Posterior vena cava (tissue), 2 donors: Measurements from ENCODE around the gene TMEM272. TPM values are rescaled to one million over a fixed set of nuclear protein-coding genes. Genes with fewer than 3 reads are reported as not detected.

ENCODE experiments used
- DNase-seq: peaks from one replicate; pipeline ENCODE4 v3.0.0-alpha.2; 2020; ENCODE audit warnings: low spot score
- intact Hi-C, 2 donors: fragments of 100-400 bp; cut with DNase I; formaldehyde crosslinking; loops; one replicate each; pipeline versions ENCODE4 v1.14.1 to v1.14.2; 2022 to 2023
- total RNA-seq, 2 donors: library from RNA; stranded (reverse); fragmentation: NEBNext Ultra II Directional; extraction: Animal tissue kit (Norgen Biotek cat#: 25700); gene quantifications; one replicate each; pipeline ENCODE4 v1.2.1, GENCODE V29; 2021
- donor health status: DM: yes; HTN: yes; CAD: no.
- donor health status: DM: yes; HTN: yes; CAD: no.

TMEM272 gene
- total RNA-seq, 2 donors from 2014 or later = 0.10 to 0.14 TPM

DNA sequence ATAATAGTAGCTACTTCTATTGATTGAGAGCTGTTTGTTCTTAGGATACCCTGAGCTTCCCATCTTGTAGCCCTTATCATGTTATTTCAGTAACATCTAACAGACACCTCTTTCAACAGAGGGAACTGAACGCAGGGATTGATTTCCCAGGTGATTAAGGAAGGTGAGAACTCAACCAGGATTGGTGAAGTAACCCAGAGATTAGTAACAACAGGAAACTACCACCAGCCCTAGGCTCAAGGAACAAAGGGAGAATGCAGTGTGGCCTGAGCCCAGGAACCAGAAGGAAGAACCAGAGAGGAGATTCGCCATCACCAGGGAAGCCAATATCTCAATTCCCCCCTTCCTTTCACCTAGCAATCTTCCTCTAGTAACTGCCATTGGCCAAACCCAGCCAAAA is 49.6 kb downstream of the TMEM272 start:
- no peak for DNase-seq
- intact Hi-C loops = no loop called here

DNA sequence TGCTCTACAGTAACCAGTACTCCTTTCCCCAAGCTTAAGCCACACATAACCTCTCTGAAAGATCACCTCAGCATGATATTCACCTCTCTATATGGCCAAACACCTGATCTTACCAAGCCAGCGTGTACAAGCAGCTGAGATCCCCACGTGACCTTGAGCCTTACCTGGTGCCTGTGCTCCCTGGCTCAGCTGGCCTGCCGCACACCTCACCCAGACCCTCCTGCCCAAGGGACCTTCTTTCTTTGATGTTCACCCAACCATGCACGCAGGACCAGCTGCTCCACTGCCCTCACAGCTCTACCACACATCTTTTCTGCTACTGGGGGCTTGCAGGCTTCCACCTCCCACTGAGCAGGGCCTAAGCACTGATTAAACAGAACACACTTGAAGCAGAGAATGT is 50.0 kb downstream of the TMEM272 start:
- intact Hi-C loops = no loop called here
- DNase-seq = no peak

DNA sequence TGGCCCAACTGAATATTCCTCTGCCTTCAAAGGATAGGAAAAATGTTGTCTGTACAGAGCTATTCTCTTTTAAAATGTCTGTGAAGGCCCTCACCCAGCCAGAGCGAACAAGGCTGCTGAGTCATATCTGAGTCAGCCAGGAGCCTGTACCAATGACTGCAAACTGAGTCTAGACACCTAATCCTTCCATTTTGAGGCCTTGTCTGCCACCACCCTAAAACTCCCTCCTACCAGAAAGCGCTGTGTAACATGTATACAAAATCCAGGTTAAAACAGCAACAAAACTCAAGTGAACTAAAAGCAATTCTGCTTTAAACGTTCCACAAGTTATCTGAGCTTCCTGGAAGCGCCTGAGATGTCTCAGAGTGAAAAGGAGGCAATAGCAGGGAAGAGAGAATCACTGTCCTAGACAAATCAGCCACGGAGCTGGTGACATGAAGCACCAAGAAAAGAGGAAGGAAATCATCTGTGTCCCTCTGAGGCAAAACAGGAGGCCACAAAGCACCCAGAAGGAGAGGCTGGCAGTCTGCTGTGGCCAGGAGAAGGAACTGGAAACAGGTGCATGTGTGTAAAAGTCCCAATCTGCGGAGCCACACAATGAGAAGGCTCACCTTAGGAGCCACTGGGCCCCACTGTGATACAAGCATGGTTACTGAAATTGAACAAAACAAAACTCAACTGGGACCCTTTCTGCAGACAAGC is 51.3 kb downstream of the TMEM272 start:
- DNase-seq = no peak
- intact Hi-C loops = no loop called here

DNA sequence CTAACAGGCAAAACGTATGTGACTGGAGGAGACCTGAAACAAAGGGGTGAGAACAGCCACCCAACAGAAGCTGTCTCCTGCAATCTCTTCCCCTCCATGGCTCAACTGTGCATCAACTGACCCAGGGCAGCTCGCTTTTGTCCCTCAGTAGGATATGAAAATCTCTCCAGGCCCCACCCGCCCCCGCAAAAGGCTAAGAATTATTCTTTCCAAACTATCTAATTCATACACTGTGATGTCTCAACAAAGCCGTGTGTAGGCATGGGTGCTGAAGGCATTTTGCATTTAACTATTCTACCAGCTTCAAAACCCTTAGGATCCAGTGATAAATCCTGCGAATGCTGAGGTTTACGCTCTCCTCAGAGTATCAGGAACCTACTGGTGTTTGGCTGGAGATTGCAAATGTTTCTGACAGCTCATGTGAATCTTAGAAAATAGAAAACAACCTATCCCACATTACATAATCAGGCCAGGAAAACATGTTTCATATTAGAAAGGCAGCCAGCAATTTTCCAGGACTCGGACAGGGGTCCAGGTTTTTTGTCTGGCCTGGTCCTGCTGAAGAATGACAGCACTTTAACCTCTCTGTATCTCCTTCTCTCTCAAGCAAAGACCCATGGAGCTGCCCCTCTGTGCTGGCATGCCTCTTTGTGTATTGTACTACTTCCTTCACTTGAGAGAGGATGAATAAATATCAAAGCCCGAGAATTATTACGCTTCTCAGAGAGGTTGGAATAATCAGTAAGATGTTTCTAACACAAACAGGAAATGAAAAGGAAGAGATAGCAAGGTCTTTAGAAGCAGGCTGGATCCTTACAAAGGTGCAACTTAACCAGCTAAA is 58.3 kb downstream of the TMEM272 start:
- intact Hi-C loops = no loop called here
- no peak for DNase-seq

DNA sequence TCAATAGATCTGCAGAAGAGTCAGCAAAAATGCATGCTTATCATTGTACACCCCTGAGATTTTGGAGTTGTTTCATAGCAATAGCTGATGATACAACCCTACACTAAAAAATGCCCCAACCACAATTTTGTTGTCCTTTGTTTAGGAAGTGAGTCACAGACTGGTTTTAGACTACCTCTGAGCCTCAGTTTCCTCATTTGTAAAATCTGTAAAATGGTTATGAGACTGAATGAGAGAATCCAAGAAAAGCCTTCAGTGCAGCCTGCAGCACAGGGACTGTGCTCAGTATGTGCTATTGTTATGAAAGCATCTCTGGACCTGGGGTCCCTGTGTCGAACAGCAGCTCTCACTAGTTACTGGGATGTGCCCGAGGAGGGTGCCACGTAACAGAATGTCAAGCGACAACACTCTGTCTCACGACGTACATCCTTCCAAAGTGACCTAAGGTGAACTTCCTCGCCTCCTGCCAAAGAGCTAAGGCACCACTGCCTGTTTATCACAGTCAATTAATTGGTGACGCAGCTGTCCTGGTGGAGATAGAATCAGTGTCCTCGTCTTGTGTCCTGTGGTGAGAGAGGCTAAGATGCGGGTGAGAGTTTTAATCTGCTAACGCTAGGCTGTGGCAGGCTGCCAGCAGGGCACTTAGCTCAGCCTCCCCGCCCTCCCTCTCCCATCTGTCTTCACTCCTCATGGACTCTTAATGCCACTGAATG is 59.1 kb downstream of the TMEM272 start:
- DNase-seq = peak; percentile 85

DNA sequence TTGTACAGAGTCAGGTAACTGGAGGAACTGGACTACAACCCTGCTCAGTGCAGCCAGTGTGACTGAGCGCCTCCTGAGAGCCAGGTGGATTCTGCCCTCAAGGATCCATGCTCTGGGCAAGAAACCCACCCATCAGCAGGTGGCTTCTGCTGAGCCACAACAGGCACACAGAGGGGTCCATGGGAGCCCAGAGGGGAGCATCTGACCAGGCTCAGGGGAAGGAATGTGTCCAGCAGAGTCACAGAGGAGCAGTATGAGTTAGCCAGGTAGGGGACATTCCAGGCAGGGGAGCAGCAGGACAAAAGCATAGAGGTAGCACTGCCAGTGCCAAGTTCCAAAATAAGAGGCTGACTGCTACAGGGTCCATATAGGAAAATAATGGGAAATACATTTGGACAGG is 60.9 kb downstream of the TMEM272 start:
- intact Hi-C loops = loop anchor here in 1 of 2 donors (5.0 kb wide), 1 partner anchor 782 kb away; no protein-coding TSS in a partner anchor
- no peak for DNase-seq

More for the DNA sequence above, 59.1 kb downstream of the TMEM272 start:
- intact Hi-C loops = no loop called here

DNA sequence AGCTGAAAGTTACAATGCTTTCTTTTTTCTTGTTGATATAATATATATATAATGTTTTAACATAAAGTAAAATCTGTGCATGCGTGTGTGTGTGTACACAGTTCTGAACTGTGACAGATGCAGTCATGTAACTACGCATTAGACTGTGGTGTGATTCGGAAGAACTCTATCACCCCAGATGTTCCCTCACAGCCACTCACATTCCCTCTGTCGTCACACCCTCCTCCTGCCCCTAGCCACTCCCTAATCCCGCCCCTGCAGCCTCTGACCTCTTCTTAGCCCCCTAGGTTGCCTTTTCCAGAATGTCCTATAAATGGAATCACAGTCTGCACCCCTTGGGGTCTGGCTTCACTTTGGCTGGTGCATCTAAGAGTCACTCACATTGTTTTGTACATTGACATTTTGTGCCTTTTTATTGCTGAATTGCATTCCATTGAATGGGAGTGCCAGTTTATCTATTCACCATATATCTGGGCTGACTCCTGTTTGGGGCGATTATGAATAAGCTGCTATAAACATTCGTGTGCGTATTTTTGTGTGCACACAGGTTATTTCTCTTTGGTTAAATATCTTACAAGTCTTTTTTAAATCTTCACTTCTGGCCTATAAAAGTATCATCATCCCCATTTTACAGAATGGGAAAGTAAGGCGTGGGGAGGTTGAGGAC is 61.4 kb downstream of the TMEM272 start:
- DNase-seq = no peak
- intact Hi-C loops = loop anchor here in 1 of 2 donors (5.0 kb wide), 1 partner anchor 781 kb away; no protein-coding TSS in a partner anchor

DNA sequence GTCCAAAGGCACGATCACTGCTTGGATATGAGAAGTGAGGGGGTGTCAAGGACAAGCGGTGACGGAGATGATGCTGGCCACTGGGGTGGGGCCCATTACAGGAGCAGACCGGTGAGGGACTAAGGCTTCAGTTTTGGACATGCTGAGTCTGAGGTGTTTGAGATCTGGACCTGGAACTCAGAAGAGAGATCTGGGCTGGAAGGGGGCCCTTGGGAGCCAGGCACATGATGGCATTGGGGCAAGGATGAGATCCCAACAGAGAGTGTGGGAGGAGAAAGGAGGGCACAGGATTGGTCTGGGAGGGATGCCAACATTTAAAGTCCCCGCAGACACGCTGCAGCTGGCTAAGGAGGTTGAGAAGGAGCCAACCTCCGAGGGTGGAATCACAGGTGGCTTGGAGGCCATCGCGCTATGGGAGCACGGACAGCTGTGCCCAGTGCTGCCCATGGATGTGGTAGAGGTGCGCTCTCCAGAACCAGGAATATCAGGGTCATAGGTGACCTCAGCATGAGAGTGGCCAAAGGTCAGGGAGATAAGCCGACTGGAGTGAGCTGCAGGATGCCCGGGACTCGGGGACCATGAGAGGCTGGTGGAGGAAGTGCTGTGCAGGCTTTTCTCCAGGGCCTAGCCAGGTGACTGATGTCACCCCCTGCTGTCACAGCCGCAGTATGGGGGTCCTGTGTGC is 62.8 kb downstream of the TMEM272 start:
- intact Hi-C loops = loop anchor here in 1 of 2 donors (5.0 kb wide), 1 partner anchor 780 kb away; no protein-coding TSS in a partner anchor
- DNase-seq = no peak

DNA sequence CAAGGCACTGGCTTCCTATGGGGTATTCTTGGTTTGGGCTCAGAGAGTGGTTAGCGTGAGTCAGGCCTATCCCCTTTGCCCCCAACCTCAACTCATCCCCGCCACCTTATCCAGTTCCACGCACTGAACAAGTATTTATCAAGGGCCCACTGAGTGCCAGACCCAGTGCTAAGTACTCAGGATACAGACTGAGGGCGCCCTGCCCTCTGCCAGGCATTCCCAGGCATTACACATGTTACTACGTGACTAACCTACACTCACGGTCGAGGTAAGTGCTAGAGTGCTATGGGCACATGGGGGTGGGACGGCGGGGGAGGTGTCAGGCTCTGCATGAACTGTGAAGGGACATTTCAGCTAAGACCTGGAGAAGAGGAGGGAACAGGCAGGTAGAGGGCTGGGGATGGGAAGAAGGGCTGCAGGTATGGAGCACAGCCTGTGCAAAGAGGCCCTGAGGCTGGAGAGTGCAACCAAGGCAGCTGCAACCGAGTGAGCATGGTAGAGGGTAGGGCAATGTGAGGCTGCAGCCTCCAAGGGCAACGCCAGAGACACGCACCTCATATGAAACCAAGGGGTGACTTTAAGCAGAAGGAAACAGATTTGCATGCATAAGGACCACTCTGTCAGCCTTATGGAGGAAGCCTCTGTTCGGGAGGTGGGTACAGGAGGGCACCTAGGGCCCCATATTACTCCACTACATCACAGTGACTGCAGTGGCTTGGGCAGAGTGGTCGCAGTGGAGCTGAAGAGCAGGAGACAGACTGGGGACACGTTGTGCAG is 63.5 kb downstream of the TMEM272 start:
- DNase-seq = no peak
- intact Hi-C loops = loop anchor here in 1 of 2 donors (5.0 kb wide), 1 partner anchor 779 kb away; no protein-coding TSS in a partner anchor

DNA sequence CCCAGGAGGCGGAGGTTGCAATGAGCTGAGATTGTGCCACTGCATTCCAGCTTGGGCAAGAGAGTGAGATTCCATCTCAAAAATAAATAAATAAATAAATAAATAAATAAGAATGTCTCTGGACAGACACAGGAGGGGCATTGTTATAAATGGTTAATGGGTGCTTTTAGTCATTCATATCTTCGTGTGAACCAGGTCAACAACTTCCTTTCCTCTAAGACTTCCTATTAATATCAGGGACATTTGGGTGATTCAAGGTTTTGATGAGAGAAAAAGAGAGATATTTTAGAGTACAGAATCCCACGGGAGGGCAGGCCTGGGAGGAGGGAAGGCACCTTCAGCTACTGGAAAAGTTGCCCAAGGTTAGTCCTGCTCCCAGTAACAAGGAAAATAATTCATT is 64.9 kb downstream of the TMEM272 start:
- no peak for DNase-seq
- intact Hi-C loops = loop anchor here in 1 of 2 donors (5.0 kb wide), 1 partner anchor 778 kb away; no protein-coding TSS in a partner anchor

DNA sequence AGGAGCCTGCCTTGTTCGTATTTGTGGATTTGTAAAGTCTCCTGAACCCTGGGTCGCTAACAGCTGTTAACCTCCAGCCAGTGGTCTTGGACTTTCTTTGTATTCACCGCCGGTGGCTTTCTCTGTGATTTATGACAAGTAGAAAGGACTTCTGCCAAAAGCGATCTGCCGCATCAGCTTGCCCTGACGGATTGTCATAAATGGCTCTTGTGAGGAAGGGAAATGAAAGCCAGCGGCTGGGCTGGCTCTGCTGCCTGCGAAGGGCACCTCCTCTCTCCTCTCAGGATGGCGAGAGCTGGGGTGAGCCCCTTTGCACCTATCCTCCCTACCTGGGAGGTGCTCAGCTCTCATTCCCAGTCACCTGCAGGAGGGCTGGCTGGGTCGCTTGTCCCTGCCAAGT is 66.6 kb downstream of the TMEM272 start:
- no peak for DNase-seq
- intact Hi-C loops = no loop called here

DNA sequence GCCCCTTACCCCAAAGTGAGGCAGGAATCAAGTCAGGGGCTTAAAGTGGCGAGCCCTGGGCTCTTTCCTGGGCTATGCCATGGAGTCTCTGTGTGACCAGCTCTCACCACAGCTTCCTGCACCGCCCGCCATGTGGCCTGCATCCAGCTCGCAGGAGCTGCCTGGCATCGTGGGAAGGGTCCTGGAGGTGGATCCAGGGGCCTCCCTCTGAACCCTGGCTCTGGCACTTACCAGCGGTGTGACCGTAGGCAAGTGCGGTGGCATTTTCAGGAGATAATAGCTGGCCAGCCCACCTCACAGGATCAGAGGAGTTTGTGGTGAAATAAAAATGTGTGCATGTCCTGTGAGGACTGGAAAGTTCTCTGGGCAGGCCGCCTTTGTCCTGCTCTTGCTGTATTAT is 67.1 kb downstream of the TMEM272 start:
- no peak for DNase-seq
- intact Hi-C loops = no loop called here

DNA sequence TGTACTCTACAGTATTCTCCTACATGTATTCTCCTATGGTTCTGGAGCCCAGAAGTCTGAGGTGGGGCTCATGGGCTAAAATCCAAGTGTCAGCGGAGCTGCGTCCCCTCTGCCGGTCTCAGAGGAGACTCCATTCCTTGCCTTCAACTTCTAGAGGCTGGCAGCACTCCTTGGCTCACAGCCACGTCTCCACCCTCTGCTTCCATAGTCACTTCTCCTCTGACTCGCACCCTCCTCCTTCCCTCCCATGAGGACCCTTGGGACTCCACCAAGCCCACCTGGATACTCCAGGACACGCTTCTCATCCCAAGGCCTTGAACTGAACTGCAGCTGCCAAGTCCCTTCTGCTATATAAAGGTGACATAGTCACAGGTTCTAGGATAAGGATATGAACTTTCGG is 68.8 kb downstream of the TMEM272 start:
- DNase-seq = no peak
- intact Hi-C loops = no loop called here

DNA sequence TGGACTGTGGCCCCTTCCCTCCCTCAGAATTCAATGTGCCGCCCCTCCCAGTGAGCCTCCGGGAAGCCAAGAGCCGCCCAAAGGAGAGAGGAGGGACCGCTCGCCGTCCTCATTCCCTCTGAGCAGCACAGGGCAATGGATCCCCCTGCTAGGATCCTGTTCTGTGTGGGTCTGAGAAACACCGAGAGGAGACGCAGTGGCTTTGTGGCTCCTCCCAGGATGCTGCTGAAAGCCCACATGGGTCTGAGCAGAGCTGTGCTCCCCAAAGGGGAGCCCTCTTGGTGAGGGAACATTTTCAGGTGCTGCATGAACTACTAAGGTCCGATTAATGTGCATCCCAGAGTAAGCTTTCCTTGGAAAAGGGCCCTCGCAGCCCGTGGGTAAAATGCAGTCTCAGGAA is 71.5 kb downstream of the TMEM272 start:
- no peak for DNase-seq
- intact Hi-C loops = no loop called here

DNA sequence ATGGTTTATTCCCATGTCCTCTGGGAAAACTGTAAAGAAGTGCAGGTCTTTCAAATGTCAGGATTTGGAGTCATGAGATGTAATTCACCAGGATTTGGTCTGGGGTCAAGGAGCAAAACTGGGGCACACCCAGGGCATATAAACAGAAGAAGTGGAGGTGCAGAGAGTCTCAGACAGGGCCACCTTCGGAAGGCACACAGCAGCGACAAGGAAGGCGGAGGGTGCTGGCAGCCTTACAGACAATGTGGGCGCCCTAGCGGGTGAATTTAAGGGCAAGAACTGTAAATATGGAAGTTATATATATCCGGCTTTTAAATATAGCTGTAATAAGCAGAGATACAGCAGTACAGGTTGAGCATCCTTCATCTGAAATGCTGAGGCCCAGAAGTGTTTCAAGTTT is 72.2 kb downstream of the TMEM272 start:
- intact Hi-C loops = no loop called here
- no peak for DNase-seq

DNA sequence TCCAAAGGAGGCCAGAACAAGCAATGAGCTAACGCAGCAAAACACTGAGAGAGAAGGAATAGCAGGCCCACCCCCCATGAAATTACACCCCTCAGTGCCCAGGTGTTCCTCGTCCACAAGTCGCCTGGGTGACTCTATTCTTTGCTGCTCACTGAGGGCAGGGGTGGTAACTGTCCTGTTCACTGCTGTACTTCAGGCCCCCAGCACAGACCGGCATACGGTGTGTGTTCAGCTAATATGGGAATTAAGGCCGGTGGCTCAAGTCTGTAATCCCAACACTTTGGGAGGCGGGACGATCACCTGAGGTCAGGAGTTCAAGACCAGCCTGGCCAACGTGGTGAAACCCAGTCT is 72.9 kb downstream of the TMEM272 start:
- DNase-seq = no peak
- intact Hi-C loops = no loop called here

DNA sequence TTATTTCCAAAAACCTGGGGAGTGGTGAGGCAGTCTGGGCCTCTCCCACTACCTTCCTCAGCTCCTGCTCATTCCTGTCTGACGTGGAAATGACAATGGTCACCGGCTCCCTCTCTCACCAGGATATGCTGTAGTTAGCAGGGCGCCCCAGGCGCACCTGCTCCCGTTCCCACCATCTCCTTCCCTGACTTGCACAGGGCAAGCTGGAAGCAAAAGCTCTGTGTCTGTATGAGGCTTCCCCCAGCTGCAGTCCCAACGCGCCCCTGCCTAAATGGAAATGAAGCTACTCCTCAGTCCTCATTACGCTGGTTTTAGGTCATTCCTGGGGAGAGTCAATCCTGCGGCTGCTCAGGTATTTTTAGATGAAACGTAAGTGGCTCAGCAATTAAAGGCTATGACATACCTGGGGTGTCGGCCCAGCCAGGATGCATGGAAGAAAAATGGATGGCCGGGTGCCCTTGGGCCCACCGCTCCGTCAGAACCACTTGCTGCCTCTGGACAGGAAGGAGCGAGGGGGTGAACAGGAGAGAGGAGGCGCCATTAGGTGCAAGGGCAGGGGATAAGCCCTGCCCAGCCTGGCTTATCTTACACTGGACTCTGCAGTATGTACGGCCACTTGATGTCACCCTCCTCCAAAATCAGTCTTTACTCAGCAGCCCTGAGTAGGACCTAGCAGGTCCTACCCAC is 73.4 kb downstream of the TMEM272 start:
- intact Hi-C loops = no loop called here
- no peak for DNase-seq
